Measurements from ENCODE around the gene RIC1.

DNA sequence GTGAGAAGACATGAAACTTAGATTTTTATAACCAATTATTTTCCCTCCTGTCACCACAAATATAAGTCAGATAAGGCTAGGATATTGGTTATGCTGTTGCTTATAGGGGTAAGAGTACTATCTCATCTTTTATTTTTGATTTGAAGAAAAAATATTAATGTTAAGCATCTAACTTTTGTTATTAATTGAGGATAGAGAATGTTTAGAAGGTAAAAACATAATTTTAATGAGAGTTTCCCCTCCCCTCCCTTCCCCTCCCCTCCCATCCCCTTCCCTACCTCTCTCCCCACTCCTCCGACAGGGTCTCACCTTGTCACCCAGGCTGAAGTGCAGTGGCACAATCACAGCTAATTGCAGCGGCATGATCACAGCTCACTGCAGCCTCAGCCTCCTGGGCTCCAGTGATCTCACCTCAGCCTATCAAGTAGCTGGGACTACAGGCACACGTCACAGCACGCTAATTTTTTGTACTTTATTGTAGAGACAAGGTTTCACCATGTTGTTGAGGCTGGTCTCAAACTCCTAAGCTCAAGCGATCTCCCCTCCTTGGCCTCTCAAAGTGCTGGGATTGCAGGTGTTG lies 86.7 kb downstream of the RIC1 start:
- TF ChIP-seq, protein P1, sequence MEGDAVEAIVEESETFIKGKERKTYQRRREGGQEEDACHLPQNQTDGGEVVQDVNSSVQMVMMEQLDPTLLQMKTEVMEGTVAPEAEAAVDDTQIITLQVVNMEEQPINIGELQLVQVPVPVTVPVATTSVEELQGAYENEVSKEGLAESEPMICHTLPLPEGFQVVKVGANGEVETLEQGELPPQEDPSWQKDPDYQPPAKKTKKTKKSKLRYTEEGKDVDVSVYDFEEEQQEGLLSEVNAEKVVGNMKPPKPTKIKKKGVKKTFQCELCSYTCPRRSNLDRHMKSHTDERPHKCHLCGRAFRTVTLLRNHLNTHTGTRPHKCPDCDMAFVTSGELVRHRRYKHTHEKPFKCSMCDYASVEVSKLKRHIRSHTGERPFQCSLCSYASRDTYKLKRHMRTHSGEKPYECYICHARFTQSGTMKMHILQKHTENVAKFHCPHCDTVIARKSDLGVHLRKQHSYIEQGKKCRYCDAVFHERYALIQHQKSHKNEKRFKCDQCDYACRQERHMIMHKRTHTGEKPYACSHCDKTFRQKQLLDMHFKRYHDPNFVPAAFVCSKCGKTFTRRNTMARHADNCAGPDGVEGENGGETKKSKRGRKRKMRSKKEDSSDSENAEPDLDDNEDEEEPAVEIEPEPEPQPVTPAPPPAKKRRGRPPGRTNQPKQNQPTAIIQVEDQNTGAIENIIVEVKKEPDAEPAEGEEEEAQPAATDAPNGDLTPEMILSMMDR (IDR thresholded peaks at IDR 0.05): no peak
- no peak for TF ChIP-seq POLR2A (IDR thresholded peaks at IDR 0.05)

Data from upper lobe of left lung (tissue), 4 donors.